Transverse colon (tissue), 3 donors: ENCODE results near the gene SLC37A2.

Experiments used
- CTCF ChIP-seq, 5 experiments: fragments of 200-600 bp in 3 of 5; fragments of 450-650 bp in 2 of 5; sonication (generic) in 3 of 5; IDR thresholded peaks; 1 replicate in 2 of 5; 2 replicates in 3 of 5; pipeline ENCODE4 v1.5.1; 2016 to 2017; ENCODE audit warnings: antibody characterized with exemption in 5 of 5, inconsistent platforms in 3 of 5, mild to moderate bottlenecking in 2 of 5, moderate library complexity in 1 of 5
- POLR2A ChIP-seq: fragments of 450-650 bp; IDR thresholded peaks from one replicate; pipeline ENCODE4 v1.6.1; 2016; ENCODE audit warnings: antibody characterized with exemption, mild to moderate bottlenecking, moderate library complexity

DNA sequence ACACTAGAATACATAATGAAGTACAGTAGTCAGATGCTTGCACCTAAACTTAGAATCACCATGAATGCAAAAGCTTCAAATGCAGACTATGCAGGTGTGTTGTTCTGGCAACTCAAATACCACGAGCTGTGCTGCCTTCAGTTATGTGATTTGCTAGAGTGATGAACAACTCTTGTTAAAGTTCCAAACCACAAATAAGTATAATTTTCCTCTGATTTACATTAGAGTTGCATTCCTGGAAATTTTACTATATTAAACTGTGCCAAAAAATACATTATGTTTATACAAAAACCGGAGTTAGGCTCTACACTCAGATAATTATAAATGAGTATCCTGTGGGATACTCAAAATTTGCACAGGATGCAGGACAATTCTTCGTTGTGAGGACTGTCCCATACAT is 45.4 kb downstream of the SLC37A2 start:
- no peak for TF ChIP-seq POLR2A
- TF ChIP-seq CTCF (IDR thresholded peaks at IDR 0.05), result no peak
